Middle frontal gyrus (tissue), 1 donor: ENCODE measurements around the gene SETBP1.

Experiments used
- DNase-seq: peaks from one replicate; pipeline ENCODE4 v3.0.0-alpha.2; 2015; ENCODE audit warnings: low spot score; ENCODE audit errors: extremely low spot score

Gene SETBP1

DNA sequence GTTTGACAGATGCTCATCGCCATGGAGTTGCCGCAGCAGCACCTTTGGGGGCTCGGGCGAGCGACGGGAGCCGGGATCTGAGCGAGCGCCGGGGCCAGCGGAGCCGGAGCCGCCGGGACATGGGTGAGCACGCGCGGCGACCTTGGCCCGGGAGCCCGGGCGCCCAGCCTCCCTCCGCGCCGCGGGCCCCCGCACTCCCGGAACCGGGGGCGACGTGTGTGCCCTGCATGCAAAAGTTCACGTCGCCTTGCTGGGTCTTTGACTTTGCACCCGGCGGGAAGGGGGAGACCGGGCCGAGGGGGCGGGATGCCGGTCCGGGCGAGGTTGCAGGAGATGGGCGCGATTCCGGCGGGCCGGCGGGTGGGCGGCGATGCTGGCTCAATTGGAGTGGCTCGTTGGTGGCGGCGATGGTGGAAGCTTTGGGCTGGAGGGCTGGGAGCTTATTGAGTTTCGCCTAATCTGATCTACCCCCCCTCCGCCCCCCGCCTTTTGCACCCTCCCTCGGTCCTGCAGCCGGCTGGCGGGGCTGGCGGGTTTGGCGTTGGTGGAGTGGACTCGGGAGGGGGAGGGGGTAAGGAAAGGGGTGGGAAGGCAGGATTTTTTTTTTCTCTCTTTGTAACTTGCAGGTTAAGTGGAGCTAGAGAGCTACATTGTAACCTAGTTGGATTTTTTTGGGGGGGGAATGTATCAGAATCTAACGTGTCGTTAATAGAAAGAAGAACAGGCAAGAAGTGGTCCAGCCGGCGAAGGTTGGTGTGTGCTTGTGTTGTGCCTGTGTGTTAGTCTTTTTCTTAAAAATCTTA is at the start of gene SETBP1:
Gene SETBP1, plus strand, starts transcription at position 616 of the 803 bp plus-strand sequence. CDS start 20,459 bp downstream, outside the sequence.
- DNase-seq: no peak

DNA sequence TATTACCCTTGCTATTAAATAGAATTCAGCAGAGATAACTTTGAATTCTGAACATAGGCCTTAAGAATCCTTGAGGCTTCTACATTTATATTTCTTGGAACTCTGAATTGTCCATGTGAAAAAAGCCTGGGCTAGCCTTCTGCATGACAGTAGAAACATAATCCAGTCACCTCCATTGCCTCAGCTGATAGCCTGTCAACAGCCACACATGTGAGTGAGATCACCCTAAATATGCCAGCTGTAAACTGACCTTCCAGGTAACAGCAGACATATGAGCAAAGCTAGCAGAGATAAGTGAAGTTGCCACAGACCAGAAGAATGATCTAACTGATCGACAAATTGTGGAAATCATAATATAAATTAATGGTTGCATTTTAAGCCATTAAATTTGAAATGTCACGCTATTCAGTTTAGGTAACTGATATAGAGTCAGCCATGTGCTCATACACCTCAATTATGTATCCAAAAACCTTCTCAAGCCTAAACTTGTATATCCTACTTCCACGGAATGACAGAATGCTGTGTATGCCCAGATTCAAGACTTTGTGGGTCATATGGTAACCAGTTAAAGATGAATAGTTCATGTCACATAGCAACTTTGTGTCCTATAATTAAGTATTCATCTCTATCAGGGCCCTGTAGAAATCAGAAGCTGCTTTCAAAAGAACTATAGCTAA is 48.1 kb upstream of the SETBP1 start:
- DNase-seq: no peak

GRCh38 chr18:44635546-44635945 is 45.1 kb upstream of the SETBP1 start:
- DNase-seq: no peak

- DNase-seq: no peak
Measured at GRCh38 chr18:44636241-44636640, 44.4 kb upstream of the SETBP1 start.

- no peak for DNase-seq
Measured at GRCh38 chr18:44637210-44638033, 43.3 kb upstream of the SETBP1 start.

- no peak for DNase-seq
Measured at GRCh38 chr18:44638034-44638540, 42.6 kb upstream of the SETBP1 start.

DNA sequence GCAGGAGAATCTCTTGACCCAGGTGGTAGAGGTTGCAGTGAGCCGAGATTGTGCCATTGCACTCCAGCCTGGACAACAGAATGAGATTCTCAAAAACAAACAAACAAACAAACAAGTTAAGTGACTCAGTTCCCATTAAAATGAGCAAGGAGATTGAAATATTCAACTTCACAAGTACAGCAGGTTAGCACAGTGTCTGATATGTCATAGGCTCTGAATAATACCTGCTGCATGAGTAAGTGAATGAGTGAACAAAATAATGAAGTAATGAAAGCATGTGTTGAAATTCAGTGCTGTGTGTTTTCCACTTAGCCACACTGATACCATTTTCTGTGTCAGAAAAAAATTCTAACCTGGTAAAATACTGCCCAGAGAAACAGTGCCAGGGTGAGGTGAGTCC is 41.9 kb upstream of the SETBP1 start:
- DNase-seq: no peak

DNA sequence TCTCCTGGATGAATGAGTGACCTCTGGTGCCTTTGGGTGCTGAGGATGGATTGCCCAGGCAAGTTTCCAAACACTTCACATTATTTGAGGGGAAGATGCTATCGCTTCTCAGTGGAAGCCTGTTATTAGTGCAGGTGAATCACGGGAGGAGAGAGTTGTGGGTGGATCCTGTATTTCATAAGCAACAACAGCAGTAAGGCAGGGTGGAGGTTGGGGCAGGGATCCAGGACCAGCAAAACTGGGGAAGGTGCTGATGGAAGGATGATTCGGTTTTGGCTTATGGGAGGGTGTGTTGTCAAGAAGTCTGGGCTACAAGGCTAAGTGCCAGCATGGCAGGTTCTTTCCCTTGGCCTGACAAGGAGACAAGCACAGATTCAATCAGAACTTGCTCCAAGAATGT is 37.7 kb upstream of the SETBP1 start:
- DNase-seq: no peak

DNA sequence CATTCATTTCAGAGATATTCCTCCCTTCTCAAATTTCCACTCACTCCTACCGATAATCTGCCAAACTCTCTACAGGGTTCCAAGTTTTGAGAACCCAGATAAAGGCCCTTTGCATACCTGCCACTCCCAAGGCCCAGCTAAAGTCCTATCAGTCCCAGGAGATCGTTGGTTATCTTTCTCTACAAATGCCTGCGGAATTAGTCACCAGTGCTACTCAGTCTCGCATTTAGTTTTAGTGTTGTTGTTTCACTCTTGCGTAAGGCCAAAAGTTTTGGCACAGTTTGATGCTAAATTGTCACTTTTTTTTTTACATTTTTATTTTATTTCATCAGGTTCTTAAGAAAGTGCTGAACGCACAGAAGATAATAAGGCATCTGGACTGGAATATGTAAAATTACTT is 29.2 kb upstream of the SETBP1 start:
- DNase-seq: no peak

- no peak for DNase-seq
Measured at GRCh38 chr18:44651918-44652572, 28.6 kb upstream of the SETBP1 start.

- DNase-seq: no peak
Measured at GRCh38 chr18:44652722-44653121, 28.0 kb upstream of the SETBP1 start.

DNA sequence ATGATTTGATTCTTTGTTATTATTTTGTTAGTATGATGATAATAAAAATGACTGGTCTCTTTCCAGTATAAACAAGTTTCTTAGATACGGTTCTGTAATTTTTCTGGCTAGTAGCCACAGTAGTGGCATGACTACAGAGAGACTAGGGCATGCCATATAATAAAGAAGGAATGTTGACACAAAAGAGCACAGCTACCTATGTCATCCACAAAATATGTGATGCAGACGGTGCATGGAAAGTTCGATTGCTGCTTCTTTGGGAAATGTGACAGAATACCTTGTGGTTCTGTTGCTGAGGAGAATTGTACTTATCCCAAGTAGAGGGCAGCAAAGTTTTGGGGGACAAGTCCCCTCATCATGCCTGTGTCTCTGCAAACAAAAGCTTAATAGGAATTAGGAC is 26.1 kb upstream of the SETBP1 start:
- no peak for DNase-seq

GRCh38 chr18:44655435-44655834 is 25.3 kb upstream of the SETBP1 start:
- no peak for DNase-seq

DNA sequence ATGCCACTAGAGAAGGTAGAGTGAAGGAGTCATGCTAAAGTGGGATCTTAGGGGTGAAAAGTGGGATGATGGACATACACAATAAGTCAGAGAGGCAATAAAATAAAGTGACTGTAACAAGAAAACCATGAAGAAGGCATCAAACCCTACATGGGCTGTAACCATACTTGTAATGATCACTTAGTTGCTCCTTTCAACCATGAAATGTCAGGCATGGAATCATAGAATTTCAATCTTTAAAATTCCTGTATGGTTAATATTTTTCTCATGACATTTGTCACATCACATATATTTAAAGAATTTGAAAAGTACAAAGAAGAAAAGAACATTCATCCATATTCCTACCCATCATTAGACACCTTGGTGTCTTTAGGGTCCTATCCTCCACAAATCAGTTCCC is 20.9 kb upstream of the SETBP1 start:
- no peak for DNase-seq

DNA sequence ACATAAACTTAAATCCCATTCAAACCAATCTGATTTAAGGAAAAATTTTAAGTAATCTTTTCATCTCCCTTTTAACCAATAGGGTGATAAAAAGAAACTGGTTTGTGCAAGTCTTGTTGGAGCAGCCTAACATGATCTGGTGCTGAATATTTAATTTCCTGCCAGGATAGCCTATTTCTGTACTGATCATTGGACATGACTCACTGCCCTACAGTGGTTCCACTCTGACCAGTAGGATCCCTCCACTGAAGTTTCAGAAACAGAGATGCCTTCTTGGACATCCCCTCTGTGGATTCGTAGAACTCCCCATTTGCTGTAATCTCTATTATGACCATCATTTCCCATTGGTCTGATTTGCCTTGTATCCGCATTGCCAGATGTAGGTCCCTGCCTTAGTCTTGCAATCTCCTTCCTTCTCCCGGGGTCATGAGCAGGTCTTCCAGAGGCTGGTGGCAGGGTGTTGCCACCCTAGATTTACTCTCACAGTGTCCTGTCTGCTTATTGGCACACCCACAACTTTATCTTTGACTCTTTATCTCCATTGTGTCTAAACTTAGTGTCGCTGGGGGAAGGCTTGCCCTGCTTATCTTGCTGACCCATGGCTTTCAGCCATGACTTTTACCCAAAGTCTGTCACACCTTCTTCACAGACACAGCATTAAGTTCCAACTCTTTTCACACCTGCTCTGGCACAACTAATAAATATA is 12.3 kb upstream of the SETBP1 start:
- DNase-seq: no peak

- DNase-seq: no peak
Measured at GRCh38 chr18:44671914-44672313, 8.8 kb upstream of the SETBP1 start.

- no peak for DNase-seq
Measured at GRCh38 chr18:44672506-44672905, 8.2 kb upstream of the SETBP1 start.

- no peak for DNase-seq
Measured at GRCh38 chr18:44673256-44673880, 7.3 kb upstream of the SETBP1 start.

- DNase-seq: no peak
Measured at GRCh38 chr18:44677933-44678332, 2.8 kb upstream of the SETBP1 start.

GRCh38 chr18:44678725-44679055 is 2.0 kb upstream of the SETBP1 start:
- no peak for DNase-seq
